A172 (cell line): ENCODE results near the gene OGA. TPM values are rescaled to one million over a fixed set of nuclear protein-coding genes. Genes with fewer than 3 reads are reported as not detected.
A peak's percentile ranks its signal among the peaks of the same experiment; 100 is the strongest.

Source experiments
- DNase-seq: peaks from one replicate; pipeline ENCODE4 v3.0.0-alpha.2; 2015; ENCODE audit warnings: low spot score
- total RNA-seq: library from RNA; depleted of rRNA; stranded (reverse); fragments of >200 nt; shearing (Covaris generic); gene quantifications from 2 replicates; pipeline ENCODE4 v1.2.3, GENCODE V29; 2014

Gene OGA
- total RNA-seq, 1 experiment from 2014 or later, result 98.2 TPM

- no peak for DNase-seq
Observed at GRCh38 chr10:101837748-101838147, 19.5 kb upstream of the OGA start.

GRCh38 chr10:101835362-101835761 is 17.1 kb upstream of the OGA start:
- DNase-seq, result no peak

- DNase-seq, result no peak
Observed at GRCh38 chr10:101834341-101834740, 16.1 kb upstream of the OGA start.

- no peak for DNase-seq
Observed at GRCh38 chr10:101833466-101833865, 15.2 kb upstream of the OGA start.

GRCh38 chr10:101832325-101832771 is 14.1 kb upstream of the OGA start:
- DNase-seq, result no peak

DNA sequence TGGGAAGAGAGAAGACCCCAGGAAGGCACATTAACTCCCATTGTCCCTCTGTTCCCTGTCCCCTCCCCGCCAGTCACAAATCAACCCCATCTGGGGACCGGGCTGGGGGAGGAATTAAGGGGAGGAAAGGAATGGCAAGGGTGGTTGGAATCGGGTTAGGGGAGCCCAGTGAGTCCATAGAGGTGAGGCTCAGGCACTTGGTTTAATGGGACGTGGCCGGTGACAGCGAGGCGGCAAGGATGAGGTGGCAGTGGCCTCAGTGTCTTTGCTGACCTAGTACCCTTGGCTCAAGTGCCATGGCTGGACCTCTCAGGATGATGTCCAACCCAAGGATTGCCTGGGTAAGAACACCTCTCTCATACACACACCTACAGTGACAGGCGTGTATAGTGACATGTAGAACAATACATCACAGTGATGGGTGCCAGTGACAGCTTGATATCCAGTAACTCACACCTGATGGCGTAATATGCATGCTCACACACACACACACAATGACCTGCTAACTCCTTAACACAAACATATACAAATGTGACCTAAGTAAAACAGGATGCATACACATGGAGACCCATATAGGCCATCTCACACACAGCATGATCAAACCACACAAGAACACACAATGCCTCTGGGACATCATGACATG is 13.0 kb upstream of the OGA start:
- DNase-seq, result no peak

- no peak for DNase-seq
Observed at GRCh38 chr10:101830322-101831168, 12.3 kb upstream of the OGA start.

- no peak for DNase-seq
Observed at GRCh38 chr10:101829561-101830315, 11.5 kb upstream of the OGA start.

- no peak for DNase-seq
Observed at GRCh38 chr10:101828766-101829551, 10.7 kb upstream of the OGA start.

DNA sequence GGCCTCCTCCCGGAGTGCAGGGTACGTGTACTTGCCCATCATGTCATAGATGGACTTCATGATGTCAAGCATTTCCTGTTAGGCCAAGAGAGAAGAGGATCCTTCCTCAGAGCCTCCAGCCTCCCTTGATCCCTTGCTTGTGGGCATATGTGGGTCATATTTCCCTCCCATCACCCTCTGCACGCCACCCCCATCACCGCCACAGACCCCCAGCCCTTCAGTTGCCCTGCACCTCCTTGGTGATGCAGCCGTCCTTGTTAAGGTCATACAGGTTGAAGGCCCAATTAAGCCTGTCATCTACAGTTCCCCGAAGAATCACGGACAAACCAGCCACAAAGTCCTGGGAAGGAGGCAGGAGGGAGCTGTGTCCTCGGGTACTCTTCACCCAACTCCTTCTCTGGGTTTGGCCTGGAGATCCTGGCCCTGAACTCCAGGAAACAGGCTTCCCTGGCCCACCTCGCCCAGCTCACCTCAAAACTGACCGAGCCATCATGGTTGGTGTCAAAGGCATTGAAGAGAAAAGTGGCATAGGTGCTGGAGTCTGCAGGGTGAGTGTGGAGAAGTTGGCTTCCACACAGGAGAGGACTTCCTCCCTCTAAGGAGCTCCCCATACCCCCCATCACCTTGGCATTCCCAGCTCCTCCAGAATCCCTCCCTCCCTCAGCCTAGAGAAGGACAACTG is 9.8 kb upstream of the OGA start:
- no peak for DNase-seq

GRCh38 chr10:101826852-101827434 is 8.7 kb upstream of the OGA start:
- no peak for DNase-seq

GRCh38 chr10:101824736-101825135 is 6.5 kb upstream of the OGA start:
- no peak for DNase-seq

DNA sequence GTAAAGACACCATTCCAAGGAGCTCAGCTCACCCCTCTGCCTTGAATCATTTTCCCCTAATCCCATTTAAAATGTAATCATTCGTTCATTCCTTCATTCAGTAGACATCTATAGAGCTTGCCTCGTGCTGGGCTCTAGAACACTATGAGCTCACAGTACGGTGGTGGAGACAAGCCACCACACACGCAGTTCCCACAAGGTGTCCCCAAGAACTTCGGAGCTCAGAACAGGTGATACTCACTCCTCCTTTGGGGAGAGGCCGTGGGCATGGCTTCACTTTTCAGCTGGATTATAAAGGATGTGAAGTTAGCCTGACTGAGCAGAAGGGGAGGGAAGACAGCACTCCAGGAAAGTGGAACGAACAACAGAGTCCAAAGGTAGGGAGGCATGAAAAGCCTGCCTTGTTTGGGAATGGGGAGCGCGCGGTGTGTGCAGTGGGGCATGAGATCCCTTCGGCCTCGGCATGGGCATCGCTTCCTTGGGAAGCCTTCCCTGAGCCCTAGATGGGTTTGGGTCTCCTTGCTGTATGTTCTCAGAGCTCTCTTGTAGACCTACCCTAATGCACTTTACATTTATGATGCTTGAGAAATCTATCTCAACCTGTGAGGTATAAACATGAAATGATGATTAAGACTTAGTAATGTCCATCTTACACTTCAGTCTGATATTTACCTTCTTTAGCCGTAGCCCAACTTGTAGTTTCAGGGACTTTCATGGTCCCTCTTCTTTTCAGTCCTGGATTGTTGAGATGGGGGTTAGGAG is 809 bp upstream of the OGA start:
- no peak for DNase-seq

- peak; percentile 92 for DNase-seq
Observed at GRCh38 chr10:101817337-101818118, 716 bp downstream of the OGA start.

GRCh38 chr10:101816913-101817336 is 1.3 kb downstream of the OGA start:
- no peak for DNase-seq

DNA sequence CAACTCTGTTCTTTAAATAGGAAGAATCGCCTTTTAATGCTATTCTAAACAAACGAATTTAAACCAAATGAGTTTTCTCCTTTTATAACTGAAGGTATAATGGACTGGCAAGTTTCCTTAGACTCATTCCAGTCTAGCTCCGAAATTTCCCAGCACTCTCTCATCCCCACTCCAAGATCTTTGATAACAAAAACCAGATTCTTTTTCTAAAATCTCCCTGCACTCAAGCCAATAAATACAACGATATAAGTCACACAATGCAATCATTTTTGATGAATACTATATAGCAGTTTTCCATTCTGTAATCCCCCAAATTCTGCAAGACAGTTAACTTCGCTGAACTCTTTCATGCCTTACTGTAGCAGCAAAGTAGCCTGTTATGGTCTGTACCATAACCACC is 1.9 kb downstream of the OGA start:
- no peak for DNase-seq

DNA sequence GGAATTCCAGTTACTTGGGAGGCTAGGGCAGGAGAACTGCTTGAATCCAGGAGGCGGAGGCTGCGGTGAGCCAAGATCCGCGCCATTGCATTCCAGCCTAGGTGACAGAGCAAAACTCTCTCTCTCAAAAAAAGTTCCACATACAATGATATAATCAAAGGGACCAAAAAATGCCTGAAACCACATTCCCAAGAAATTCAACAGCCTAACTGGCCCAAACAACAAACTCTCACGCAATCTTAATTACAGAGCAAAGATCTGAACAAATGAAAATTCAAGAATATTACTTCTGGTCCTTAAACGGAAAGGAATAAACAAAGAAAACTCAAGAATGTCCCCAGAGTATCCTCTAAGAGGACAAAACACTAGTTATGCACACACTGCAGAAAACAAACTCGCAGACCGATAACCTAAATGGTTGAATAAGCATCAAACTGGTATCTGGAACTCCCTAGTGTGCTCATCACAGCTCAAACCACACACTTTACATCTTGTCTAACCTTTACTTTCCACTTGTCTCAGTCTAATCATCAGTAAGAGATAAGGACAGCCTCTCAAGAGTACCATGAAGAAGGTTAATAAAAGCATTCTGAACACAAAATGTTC is 3.7 kb downstream of the OGA start:
- DNase-seq, result no peak

- DNase-seq, result no peak
Observed at GRCh38 chr10:101812606-101813005, 5.6 kb downstream of the OGA start.

DNA sequence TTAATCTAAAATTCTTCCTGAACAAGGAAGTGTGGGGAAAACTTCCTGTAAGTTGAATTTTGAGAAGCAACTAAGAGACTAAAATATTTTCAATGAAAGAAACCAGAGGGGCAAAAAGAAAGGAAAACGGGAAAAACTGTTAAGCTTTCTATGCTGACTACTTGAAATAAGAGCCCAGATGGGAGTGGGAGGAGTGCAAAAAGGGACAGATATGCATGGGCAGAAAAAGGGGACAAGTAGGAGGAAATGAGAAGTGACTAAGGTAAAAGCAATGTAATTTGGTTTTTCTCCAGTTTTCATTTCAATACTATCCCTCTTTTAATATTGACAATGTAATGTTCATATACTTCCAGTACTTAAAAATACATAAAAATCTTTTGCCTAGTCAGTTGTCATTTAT is 11.1 kb downstream of the OGA start:
- DNase-seq, result no peak
